ENCODE measurements around the gene LDB2.
"Not testable (repeated sequence)": the region's sequence is repeated elsewhere in the genome, so short reads cannot be mapped to it uniquely, and the experiment has no call there.

LDB2 gene

GRCh38 chr4:16674082-16674481, 224.4 kb downstream of the LDB2 start:
- no peak for DNase-seq

- no peak for DNase-seq
Observed at GRCh38 chr4:16672421-16672820, 226.0 kb downstream of the LDB2 start.

- DNase-seq, result no peak
Observed at GRCh38 chr4:16671741-16672140, 226.7 kb downstream of the LDB2 start.

- DNase-seq, result no peak
Observed at GRCh38 chr4:16670727-16671126, 227.7 kb downstream of the LDB2 start.

GRCh38 chr4:16669036-16669435, 229.4 kb downstream of the LDB2 start:
- no peak for DNase-seq

- no peak for DNase-seq
Observed at GRCh38 chr4:16668488-16668887, 230.0 kb downstream of the LDB2 start.

- no peak for DNase-seq
Observed at GRCh38 chr4:16667464-16667863, 231.0 kb downstream of the LDB2 start.

GRCh38 chr4:16665942-16666551, 232.4 kb downstream of the LDB2 start:
- DNase-seq, result no peak

GRCh38 chr4:16663732-16664131, 234.7 kb downstream of the LDB2 start:
- peak in 1 of 2 experiments; percentile 8 for DNase-seq

GRCh38 chr4:16663307-16663706, 235.1 kb downstream of the LDB2 start:
- DNase-seq, result no peak

- DNase-seq, result no peak
Observed at GRCh38 chr4:16661813-16662212, 236.6 kb downstream of the LDB2 start.

- DNase-seq, result no peak
Observed at GRCh38 chr4:16660656-16661055, 237.8 kb downstream of the LDB2 start.

- DNase-seq, result no peak
Observed at GRCh38 chr4:16659694-16660093, 238.8 kb downstream of the LDB2 start.

- no peak for DNase-seq
Observed at GRCh38 chr4:16659079-16659478, 239.4 kb downstream of the LDB2 start.

- DNase-seq, result no peak
Observed at GRCh38 chr4:16658183-16658582, 240.3 kb downstream of the LDB2 start.

- no peak for DNase-seq
Observed at GRCh38 chr4:16655111-16655510, 243.3 kb downstream of the LDB2 start.

GRCh38 chr4:16652732-16653305, 245.6 kb downstream of the LDB2 start:
- DNase-seq, result no peak

GRCh38 chr4:16646459-16646858, 252.0 kb downstream of the LDB2 start:
- DNase-seq, result no peak

- no peak for DNase-seq
Observed at GRCh38 chr4:16643893-16644292, 254.6 kb downstream of the LDB2 start.

GRCh38 chr4:16642897-16643296, 255.5 kb downstream of the LDB2 start:
- no peak for DNase-seq

- DNase-seq, result no peak
Observed at GRCh38 chr4:16641971-16642370, 256.5 kb downstream of the LDB2 start.

GRCh38 chr4:16636912-16637630, 261.4 kb downstream of the LDB2 start:
- DNase-seq, result no peak

- no peak for DNase-seq
Observed at GRCh38 chr4:16636304-16636703, 262.1 kb downstream of the LDB2 start.

GRCh38 chr4:16629274-16629673, 269.2 kb downstream of the LDB2 start:
- DNase-seq, result not testable (repeated sequence)

Measured in AML-193 (cell line).